ENCODE data around the gene CCDC157.

GRCh38 chr22:30372915-30373314 lies 16.1 kb downstream of the CCDC157 start:
- TF ChIP-seq CTCF (IDR thresholded peaks at IDR 0.05) (no peak), POLR2A (IDR thresholded peaks at IDR 0.05) (no peak)
